Ramos (cell line): Measurements from ENCODE around the gene ERC1.

Experiments
- in situ Hi-C: fragments of 300-500 bp; cut with MboI; formaldehyde crosslinking; loops from one replicate; pipeline ENCODE4 v1.14.3; 2022; ENCODE audit warnings: low sequenced_read_pairs; ENCODE audit not compliant: unreplicated experiment

ERC1 gene

GRCh38 chr12:1515428-1515827 lies 524.4 kb downstream of the ERC1 start:
- in situ Hi-C loops: loop anchor here (5.0 kb wide), 1 partner anchor 72 kb away; no protein-coding TSS in a partner anchor

- in situ Hi-C loops: loop anchor here (5.0 kb wide), 1 partner anchor 70 kb away; no protein-coding TSS in a partner anchor
Observed at GRCh38 chr12:1517007-1517406, 526.0 kb downstream of the ERC1 start.

DNA sequence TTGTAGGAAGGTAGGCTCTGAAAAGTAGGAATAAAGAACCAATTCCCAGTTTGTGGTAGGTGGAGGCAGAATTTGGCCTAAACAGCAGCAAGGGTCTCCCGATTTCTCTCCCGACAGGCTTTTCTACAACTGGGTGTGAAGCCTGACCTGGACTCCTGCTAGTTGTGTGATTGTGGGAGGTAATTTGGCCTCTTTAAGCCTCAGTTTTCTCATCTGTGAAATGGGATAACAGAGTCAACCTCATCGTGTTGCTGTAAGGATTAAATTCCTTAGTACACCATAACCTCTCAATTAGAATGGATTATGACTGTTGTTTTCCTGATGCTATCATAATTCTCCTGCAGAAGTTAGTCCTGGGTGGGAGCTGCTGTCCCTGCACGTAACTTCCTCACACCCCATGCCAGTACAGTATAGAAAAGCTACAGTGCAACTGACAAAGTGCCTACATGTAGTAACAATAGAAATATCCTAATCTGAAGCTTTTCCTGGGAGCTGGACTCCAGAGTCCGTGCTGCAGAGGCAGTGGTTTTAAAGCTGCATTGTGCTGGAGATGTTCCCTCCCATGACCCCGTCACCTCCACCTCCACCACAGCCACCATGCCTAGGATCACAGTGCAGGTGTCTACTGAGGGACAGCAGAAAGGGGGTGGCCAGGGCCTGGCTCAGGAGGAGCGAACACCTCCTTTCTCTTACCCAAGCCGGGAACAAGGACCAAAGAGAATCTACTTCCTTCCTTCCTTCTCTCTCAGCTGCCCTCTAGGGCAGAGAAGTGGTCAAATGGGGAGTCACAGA lies 526.9 kb downstream of the ERC1 start:
- in situ Hi-C loops: loop anchor here (5.0 kb wide), 1 partner anchor 69 kb away; no protein-coding TSS in a partner anchor

DNA sequence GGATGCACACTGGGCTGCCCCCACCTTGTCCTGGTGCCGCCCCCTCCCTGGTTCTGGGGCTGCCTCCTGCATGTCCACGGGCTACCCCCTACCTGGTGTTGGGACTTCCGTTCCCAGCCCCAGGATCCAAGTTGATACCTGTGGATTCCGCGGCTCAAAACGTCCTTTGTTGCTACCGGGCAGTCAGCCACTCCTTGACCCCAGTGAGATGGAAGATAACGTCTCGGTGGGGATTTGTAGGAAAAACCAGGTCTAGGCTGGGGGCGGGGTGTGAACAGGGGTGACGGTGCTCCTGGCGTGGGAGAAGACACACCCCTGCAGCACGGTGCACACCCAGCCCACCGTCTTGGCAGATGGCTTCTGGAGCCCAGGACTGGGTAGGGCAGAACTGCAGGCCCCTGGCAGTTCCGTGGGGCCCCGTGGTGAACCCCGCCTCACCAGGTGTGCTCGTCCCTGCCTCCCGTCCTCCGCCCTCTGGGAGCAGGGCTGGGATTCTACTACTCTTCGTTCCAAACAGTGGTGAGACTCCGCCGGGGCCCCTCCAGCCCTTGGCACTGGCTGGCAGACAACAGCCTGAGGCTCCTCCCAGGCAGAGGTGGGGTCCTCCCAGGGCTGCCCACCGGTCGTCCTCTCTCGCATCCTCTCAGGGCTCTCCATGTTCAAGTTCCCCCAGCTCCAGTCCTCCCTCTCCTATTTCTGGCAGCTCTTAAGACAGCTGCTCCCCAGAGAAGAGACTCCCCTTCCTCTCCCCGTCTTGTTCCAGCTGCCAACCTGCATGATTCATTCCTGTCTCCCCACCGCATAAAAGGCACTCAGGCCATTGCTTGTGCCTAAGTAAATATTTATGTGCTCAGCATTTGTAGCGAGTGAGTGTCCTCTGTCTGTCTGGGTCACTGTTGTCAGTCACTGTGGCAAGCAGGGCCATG lies 527.8 kb downstream of the ERC1 start:
- in situ Hi-C loops: loop anchor here (5.0 kb wide), 1 partner anchor 68 kb away; no protein-coding TSS in a partner anchor

DNA sequence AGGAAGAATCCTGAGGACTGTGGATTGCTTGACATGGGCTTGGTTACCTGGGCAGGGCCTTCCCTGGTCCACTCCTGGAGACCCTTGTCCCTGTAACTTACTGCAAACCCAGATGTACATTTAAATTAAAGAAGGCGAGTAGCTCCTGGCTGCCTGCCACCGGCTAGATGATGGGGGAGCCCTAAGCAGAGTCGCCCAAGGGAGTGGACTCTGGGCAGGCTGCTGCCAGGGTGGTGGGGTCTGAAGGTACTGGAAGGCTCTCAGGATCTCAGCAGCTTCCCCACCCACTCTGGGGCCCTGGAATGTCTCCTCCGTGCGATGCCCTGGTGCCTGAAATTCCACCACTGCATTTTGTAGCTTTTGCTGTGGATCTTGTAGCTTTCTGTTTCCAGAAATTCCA lies 528.6 kb downstream of the ERC1 start:
- in situ Hi-C loops: loop anchor here (5.0 kb wide), 1 partner anchor 68 kb away; no protein-coding TSS in a partner anchor

GRCh38 chr12:1523046-1523445 lies 532.0 kb downstream of the ERC1 start:
- in situ Hi-C loops: no loop called here

GRCh38 chr12:1523558-1524050 lies 532.6 kb downstream of the ERC1 start:
- in situ Hi-C loops: no loop called here

DNA sequence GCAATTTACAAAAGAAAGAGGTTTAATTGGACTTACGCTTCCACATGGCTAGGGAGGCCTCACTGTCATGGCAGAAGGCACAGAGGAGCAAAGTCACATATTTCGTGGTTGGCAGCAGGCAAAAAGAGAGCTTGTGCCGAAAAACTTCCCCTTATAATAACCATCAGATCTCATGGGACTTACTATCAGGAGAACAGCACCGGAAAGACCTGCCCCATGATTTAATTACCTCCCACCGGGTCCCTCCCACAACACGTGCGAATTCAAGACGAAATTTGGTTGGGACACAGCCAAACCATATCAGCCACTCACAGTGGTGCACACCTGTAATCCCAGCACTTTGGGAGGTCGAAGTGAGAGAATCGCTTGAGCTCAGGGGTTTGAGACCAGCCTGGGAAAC lies 534.8 kb downstream of the ERC1 start:
- in situ Hi-C loops: no loop called here

- in situ Hi-C loops: no loop called here
Observed at GRCh38 chr12:1527789-1528188, 536.8 kb downstream of the ERC1 start.

DNA sequence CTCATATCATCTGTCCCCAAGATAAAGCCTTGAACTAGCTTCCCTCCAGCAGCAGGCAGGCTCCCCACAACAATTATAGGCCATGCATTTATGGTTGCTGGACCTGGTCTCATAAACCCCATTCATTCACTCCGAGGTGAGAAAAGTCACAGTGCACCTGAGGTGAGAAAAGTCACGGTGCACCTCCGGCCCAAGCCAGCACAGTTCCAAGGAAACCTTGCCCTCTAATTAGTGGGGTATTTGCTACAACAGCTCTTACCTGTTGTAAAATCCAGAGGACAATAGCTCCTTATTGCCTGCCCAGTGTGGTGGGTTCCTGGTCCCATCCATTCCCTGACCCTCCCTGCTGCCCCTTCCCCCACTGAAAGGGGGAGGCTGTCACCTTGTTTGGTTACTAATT lies 537.8 kb downstream of the ERC1 start:
- in situ Hi-C loops: no loop called here

GRCh38 chr12:1529228-1529861 lies 538.3 kb downstream of the ERC1 start:
- in situ Hi-C loops: no loop called here

DNA sequence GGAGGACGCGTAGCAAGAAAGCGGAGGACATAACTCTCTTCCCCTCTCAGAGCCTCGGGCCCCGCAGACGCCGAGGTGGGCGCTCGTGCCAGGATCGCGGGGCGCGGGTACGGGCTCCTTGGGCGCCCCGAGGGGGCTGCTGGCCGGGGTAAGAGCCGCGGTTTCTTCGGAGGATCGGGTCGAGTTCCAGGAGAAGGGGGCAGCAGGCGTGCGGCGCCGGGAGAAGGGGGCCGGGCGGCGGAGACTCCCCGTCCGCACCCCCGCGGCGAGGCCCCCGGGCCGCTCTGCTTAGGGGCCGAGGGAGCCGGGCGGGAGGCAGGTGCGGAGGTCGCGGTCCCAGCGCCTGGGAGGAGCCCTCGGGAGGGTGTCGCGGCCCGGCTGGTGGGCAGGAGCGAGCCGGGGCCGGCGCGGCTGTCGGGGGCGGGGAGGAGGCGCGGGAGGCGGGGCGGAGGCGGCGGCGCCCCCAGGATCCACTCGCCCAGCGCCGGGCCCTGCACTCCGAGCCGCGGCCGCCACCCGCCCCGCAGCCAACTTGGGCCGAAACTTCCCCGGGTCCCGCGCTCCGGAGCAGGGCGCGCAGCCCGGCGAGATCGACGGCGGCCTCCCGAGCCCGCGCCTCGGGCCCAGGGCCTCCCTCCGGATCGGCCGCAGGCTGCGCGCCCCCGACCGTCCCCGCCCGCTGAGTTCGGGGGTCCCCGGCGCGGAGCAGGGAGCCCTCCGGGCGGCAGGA lies 539.0 kb downstream of the ERC1 start:
- in situ Hi-C loops: no loop called here

GRCh38 chr12:1530592-1531152 lies 539.6 kb downstream of the ERC1 start:
- in situ Hi-C loops: no loop called here

DNA sequence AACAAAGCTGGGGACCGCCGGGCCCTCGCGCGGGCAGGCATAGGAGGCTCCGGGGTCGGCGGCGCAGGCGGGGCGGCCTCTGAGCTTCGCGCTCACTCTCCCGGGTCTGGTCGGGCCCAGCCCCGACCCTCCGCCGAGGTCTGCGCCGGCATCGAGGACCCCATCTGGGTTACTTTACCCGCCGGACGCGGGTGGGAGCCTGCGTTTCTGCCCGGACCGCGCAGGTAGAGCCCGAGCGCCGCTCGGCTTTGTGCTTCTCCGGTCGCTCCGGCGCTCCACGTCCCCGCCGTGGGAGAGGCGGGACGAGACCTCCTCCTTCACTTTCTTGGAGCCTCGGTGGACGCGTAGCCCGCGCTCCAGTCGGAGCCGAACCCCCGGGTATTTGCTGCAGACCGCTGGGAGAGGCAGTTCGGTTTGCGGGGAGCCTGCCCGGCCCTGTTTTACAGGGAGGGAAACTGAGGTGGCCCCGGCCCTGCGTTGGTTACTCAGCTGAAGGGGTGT lies 540.2 kb downstream of the ERC1 start:
- in situ Hi-C loops: no loop called here

DNA sequence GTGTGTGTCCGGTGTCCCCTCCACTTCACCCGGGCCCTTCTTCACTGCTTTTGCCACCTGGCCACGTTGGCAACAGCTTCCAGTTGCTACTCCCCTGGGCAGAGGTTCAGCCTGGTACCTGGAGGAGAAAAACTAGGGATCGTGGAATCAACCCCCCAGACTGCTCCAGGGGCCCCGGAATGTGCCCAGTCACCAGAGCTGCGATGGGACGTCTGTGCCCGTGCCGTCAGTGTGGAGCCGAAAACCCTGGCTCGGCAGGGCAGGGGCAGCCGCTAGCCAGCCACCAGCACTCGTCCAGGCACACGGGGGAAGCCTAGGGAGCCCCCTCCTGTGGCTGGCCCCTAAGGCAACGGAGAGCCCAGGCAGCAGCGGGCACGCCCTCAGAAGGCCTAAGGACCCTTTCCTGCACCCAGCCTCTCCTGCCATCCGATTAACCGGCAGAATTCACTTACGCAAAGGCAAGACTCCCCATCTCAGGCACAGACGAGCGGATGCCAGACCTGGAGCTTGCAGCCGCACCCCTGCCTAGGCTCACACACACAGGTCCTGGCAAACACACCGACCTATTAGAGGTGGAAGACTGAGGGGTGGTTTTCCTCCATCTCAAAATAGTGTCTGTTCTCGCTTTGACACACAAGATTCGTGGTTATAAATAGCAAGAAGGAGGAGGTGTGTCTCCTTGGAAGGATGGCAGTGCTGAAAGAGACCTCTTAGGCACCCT lies 540.8 kb downstream of the ERC1 start:
- in situ Hi-C loops: no loop called here

- in situ Hi-C loops: no loop called here
Observed at GRCh38 chr12:1532375-1533165, 541.5 kb downstream of the ERC1 start.

GRCh38 chr12:1533205-1533601 lies 542.2 kb downstream of the ERC1 start:
- in situ Hi-C loops: no loop called here
